ENCODE results near the gene GUCY2C.
A peak's percentile ranks its signal among the peaks of the same experiment; 100 is the strongest.
"Not testable (repeated sequence)": the region's sequence is repeated elsewhere in the genome, so short reads cannot be mapped to it uniquely, and the experiment has no call there.

GUCY2C gene

DNA sequence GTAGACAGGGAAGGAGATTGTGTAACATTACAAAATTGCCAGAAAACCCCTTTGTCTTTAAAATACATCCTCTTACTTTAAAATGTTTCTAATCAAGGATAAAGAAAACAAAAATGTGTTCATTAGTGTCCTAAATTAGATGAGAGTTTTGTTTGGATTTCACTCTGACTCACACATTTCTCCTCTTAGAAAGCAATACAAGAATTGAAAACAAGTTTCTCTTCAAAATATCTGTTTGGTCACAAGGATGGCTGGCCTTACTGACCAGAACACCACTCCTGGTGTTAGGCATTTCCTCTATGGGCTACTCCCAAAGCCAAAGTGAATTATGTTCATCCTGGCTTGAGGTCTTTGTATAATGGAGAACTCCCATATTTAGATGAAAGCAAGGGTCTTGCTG is 6.4 kb downstream of the GUCY2C start:
- Histone ChIP-seq H3K27me3 (replicated peaks; ENCODE audit: control insufficient read depth, insufficient read depth, low read length, poor library complexity, severe bottlenecking) (no peaks in the 10 kb centered on the region), H3K4me1 (ENCODE audit: control insufficient read depth, insufficient read depth, low read length, poor library complexity, severe bottlenecking) (no peaks in the 10 kb centered on the region), H3K9me3 (ENCODE audit: control insufficient read depth, low read length) (no peaks in the 10 kb centered on the region), H3K4me3 (ENCODE audit: insufficient read depth, low read depth, low read length, poor library complexity, severe bottlenecking) (no peak overlapping the region), H3K36me3 (ENCODE audit: control insufficient read depth, insufficient read depth, low read length) (no peaks in the 10 kb centered on the region), H3K27ac (ENCODE audit: insufficient read depth, low read length, poor library complexity, severe bottlenecking) (no peak overlapping the region)
- DNase-seq, result no peak

DNA sequence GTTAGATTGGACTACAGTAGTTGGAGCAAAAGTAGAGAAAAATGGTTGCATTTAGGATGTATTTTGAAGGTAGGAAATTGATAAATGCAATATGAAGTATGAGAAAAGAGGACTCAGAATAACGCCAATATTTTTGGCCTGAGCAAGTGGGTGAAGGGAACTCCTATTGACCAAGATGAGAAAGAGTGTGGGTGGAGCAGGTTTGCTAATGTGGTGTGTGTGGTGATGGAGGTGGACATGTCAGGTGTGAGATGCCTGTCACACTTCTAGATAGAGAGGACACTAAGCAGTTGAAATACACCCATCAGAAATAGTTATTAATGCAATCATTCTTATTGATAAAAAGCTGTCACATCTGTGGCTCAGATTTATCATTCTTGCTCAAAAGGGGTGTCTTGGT is 7.3 kb downstream of the GUCY2C start:
- DNase-seq, result no peak
- Histone ChIP-seq H3K27me3 (replicated peaks; ENCODE audit: control insufficient read depth, insufficient read depth, low read length, poor library complexity, severe bottlenecking) (no peaks in the 10 kb centered on the region), H3K4me3 (ENCODE audit: insufficient read depth, low read depth, low read length, poor library complexity, severe bottlenecking) (no peak overlapping the region), H3K27ac (ENCODE audit: insufficient read depth, low read length, poor library complexity, severe bottlenecking) (no peak overlapping the region), H3K36me3 (ENCODE audit: control insufficient read depth, insufficient read depth, low read length) (no peaks in the 10 kb centered on the region), H3K9me3 (ENCODE audit: control insufficient read depth, low read length) (no peaks in the 10 kb centered on the region), H3K4me1 (ENCODE audit: control insufficient read depth, insufficient read depth, low read length, poor library complexity, severe bottlenecking) (no peaks in the 10 kb centered on the region)

DNA sequence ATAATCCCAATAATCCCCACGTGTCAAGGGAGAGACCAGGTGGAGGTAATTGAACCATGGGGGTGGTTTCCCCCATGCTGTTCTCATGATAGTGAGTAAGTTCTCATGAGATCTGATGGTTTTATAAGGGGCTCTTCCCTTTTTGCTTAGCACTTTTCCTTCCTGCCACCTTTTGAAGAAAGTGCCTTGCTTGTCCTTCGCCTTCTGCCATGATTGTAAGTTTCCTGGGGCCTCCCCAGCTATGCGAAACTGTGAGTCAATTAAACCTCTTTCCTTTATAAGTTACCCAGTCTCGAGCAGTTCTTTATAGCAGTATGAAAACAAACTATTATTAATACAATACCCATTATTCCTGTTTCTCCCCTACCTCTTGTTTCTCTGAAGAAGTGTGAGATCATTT is 14.2 kb downstream of the GUCY2C start:
- not testable (repeated sequence) for H3K27ac ChIP-seq (ENCODE audit: insufficient read depth, low read length, poor library complexity, severe bottlenecking); H3K4me3 ChIP-seq (ENCODE audit: insufficient read depth, low read depth, low read length, poor library complexity, severe bottlenecking); H3K36me3 ChIP-seq (ENCODE audit: control insufficient read depth, insufficient read depth, low read length); DNase-seq; H3K27me3 ChIP-seq (replicated peaks; ENCODE audit: control insufficient read depth, insufficient read depth, low read length, poor library complexity, severe bottlenecking); H3K9me3 ChIP-seq (ENCODE audit: control insufficient read depth, low read length); H3K4me1 ChIP-seq (ENCODE audit: control insufficient read depth, insufficient read depth, low read length, poor library complexity, severe bottlenecking)

DNA sequence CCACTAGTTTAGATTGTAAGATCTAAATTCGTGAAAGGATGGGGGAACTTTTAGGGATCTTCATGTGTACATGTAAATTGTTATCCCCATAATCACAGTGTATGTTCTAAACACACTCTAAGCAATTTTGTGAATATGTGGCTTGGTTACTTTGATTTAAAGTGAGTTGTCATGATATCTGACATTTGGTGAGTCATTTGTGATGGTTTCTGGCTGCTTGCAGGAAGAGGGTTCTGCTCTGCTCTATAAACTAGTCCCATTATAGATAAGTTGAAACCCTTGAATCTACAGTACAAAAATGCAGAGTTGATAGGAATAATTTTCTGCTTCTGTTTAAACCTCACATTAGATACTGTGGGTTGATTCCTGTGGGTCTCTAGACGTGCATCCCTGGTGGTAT is 14.8 kb downstream of the GUCY2C start:
- Histone ChIP-seq H3K9me3 (ENCODE audit: control insufficient read depth, low read length) (no peaks in the 10 kb centered on the region), H3K27me3 (replicated peaks; ENCODE audit: control insufficient read depth, insufficient read depth, low read length, poor library complexity, severe bottlenecking) (no peaks in the 10 kb centered on the region), H3K4me1 (ENCODE audit: control insufficient read depth, insufficient read depth, low read length, poor library complexity, severe bottlenecking) (no peaks in the 10 kb centered on the region), H3K4me3 (ENCODE audit: insufficient read depth, low read depth, low read length, poor library complexity, severe bottlenecking) (no peak overlapping the region), H3K27ac (ENCODE audit: insufficient read depth, low read length, poor library complexity, severe bottlenecking) (no peak overlapping the region), H3K36me3 (ENCODE audit: control insufficient read depth, insufficient read depth, low read length) (no peaks in the 10 kb centered on the region)
- DNase-seq, result no peak

DNA sequence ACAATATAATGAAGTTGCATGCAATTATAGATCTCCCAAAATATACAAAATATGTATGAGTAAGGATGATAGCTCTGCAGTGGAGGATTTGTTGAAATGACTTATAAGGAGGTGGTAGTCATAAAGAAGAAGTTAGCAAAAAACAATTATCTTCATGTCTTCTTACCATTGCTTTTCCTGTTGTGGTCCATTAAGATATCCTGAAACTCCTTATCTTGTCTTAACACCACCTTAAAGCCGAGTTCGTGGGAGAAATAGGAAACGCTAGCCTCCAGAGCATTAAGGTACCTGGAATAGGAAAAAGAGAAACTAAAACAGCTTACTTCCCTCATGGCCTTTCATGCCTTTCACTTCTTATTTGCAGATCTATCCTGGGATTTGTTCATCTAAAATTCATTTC is 15.2 kb downstream of the GUCY2C start:
- no peak overlapping the region for H3K4me3 ChIP-seq (ENCODE audit: insufficient read depth, low read depth, low read length, poor library complexity, severe bottlenecking)
- H3K4me1 ChIP-seq (ENCODE audit: control insufficient read depth, insufficient read depth, low read length, poor library complexity, severe bottlenecking), result no peaks in the 10 kb centered on the region
- H3K27ac ChIP-seq (ENCODE audit: insufficient read depth, low read length, poor library complexity, severe bottlenecking), result no peak overlapping the region
- H3K36me3 ChIP-seq (ENCODE audit: control insufficient read depth, insufficient read depth, low read length), result no peaks in the 10 kb centered on the region
- no peaks in the 10 kb centered on the region for H3K27me3 ChIP-seq (replicated peaks; ENCODE audit: control insufficient read depth, insufficient read depth, low read length, poor library complexity, severe bottlenecking)
- no peaks in the 10 kb centered on the region for H3K9me3 ChIP-seq (ENCODE audit: control insufficient read depth, low read length)
- no peak for DNase-seq

DNA sequence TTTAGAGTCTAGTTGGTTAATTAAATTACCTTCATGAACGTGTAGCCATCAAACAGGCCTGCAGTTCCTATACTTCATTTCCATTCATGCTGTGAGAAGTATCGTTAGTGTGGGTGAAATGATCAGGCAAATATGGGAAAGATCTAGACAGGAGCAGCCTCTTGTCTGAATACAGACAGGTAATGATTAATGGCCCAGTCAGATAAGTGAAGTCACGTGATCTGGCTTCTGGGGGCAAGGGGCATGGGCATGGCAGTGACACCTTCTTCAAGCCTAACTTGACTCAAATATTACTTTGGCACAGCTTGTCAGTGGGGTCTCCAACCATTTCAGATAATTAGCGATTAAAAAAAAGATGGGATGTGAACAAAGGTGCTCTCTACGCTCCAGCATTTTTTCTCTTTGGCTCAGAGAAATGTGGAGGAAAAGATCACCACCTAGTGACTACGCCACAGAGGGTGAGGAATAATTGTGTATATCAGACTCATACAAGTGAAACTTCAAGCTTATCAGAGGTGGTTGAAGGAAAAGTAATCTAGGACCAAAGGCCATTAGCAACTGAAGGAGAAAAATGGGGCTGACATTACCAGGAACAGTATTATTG is 17.8 kb downstream of the GUCY2C start:
- Histone ChIP-seq H3K4me3 (ENCODE audit: insufficient read depth, low read depth, low read length, poor library complexity, severe bottlenecking) (no peak overlapping the region), H3K27ac (ENCODE audit: insufficient read depth, low read length, poor library complexity, severe bottlenecking) (no peak overlapping the region), H3K27me3 (replicated peaks; ENCODE audit: control insufficient read depth, insufficient read depth, low read length, poor library complexity, severe bottlenecking) (no peaks in the 10 kb centered on the region), H3K9me3 (ENCODE audit: control insufficient read depth, low read length) (no peaks in the 10 kb centered on the region), H3K36me3 (ENCODE audit: control insufficient read depth, insufficient read depth, low read length) (no peaks in the 10 kb centered on the region), H3K4me1 (ENCODE audit: control insufficient read depth, insufficient read depth, low read length, poor library complexity, severe bottlenecking) (no peaks in the 10 kb centered on the region)
- no peak for DNase-seq

DNA sequence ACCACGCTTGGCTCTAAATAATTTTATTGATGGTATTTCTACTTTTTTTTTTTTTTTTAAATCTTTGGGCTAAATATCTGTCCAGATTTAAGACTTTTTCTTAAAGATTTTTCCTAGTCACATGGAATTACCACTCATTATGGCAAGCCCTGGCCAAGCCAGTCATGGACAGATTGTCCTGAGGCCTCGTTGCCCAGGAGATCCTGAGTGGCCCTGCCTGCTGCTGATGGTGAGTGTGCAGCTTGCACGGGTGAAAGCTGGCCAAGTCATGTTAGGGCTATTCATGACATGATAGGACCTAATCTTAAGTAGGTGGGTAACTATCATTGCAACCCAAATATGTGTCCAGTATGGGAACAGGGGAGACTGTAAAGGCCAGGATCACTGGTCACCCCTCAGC is 27.8 kb downstream of the GUCY2C start:
- no peaks in the 10 kb centered on the region for H3K36me3 ChIP-seq (ENCODE audit: control insufficient read depth, insufficient read depth, low read length)
- no peaks in the 10 kb centered on the region for H3K4me1 ChIP-seq (ENCODE audit: control insufficient read depth, insufficient read depth, low read length, poor library complexity, severe bottlenecking)
- H3K4me3 ChIP-seq (ENCODE audit: insufficient read depth, low read depth, low read length, poor library complexity, severe bottlenecking), result no peak overlapping the region
- H3K27me3 ChIP-seq (replicated peaks; ENCODE audit: control insufficient read depth, insufficient read depth, low read length, poor library complexity, severe bottlenecking), result no peaks in the 10 kb centered on the region
- no peak for DNase-seq
- H3K27ac ChIP-seq (ENCODE audit: insufficient read depth, low read length, poor library complexity, severe bottlenecking), result no peak overlapping the region
- H3K9me3 ChIP-seq (ENCODE audit: control insufficient read depth, low read length), result no peaks in the 10 kb centered on the region

DNA sequence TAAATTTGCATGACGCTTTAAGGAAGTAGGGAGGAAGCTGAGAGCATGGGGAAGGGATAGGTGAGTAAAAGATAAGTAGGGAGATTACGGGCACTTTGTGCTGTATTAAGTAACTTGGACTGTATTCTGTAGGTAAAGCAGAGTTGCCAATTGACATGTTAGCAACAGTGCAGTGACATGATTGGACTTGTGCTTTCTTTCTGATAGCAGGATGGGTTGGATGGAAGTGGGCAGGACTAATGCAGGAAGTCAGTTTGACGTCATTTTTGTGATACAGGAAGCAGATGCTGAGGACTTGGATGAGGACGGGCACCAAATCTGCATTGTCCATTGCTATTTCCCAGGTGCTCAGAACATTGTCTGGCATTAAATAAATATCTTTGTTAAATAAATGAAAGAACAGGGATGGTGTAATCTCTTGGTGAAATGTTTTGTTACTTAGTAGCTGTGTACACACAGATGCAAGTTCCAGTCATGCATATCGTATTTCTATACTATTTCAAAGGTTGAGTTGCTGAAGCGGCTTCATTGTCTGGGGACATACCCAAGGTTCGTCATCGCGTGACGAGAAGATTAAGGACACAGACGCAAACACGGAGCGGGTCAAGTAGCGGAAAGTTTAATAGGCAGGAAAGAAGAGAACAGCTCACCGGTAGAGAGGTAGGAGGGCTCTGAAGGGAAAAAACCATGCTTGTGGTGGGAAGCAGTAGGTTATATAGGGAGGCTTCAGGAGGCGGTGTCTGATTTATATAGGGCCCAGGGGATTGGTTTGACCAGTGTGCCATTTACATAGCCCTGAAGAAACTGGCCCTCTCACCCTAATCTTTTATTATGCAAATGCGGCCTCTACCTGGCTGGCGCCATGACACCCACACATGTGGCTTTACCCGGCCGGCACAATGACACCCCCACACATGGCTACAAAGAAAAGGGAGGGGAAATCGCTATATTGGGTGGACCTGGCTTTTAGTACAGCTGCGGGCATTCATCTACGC is 30.7 kb downstream of the GUCY2C start:
- Histone ChIP-seq H3K27ac (ENCODE audit: insufficient read depth, low read length, poor library complexity, severe bottlenecking) (no peak overlapping the region), H3K36me3 (ENCODE audit: control insufficient read depth, insufficient read depth, low read length) (no peaks in the 10 kb centered on the region), H3K4me1 (ENCODE audit: control insufficient read depth, insufficient read depth, low read length, poor library complexity, severe bottlenecking) (no peaks in the 10 kb centered on the region), H3K27me3 (replicated peaks; ENCODE audit: control insufficient read depth, insufficient read depth, low read length, poor library complexity, severe bottlenecking) (no peaks in the 10 kb centered on the region), H3K9me3 (ENCODE audit: control insufficient read depth, low read length) (no peaks in the 10 kb centered on the region), H3K4me3 (ENCODE audit: insufficient read depth, low read depth, low read length, poor library complexity, severe bottlenecking) (no peak overlapping the region)
- DNase-seq, result no peak

DNA sequence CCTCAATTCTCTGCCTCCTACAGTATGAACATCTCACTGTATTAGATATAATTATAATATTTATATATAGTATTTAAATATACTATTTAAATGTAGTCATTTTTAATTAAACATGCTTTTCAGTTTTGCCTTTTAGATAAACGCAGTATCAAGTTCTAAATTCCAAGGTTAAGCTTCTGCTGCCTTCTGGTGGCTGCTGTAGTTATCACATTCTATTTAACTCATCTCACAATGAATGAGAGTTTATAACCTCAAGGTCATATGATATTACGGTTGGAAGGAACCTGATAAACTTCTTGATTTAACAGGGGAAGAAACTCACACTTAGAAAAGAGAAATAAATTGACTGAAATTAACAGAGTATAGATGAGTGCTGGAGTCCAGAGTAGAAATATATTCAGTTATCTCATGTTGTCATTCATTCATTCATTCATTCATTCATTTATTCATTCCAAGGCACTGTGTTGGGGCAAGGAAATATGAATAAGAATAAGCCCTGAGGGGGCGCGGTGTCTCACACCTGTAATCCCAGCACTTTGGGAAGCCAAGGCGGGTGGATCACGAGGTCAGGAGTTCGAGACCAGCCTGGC is 31.9 kb downstream of the GUCY2C start:
- Histone ChIP-seq H3K36me3 (ENCODE audit: control insufficient read depth, insufficient read depth, low read length) (no peaks in the 10 kb centered on the region), H3K27me3 (replicated peaks; ENCODE audit: control insufficient read depth, insufficient read depth, low read length, poor library complexity, severe bottlenecking) (no peaks in the 10 kb centered on the region), H3K4me3 (ENCODE audit: insufficient read depth, low read depth, low read length, poor library complexity, severe bottlenecking) (no peak overlapping the region), H3K9me3 (ENCODE audit: control insufficient read depth, low read length) (no peaks in the 10 kb centered on the region), H3K4me1 (ENCODE audit: control insufficient read depth, insufficient read depth, low read length, poor library complexity, severe bottlenecking) (no peaks in the 10 kb centered on the region), H3K27ac (ENCODE audit: insufficient read depth, low read length, poor library complexity, severe bottlenecking) (no peak overlapping the region)
- DNase-seq, result peak in 1 of 3 donors; percentile 24

DNA sequence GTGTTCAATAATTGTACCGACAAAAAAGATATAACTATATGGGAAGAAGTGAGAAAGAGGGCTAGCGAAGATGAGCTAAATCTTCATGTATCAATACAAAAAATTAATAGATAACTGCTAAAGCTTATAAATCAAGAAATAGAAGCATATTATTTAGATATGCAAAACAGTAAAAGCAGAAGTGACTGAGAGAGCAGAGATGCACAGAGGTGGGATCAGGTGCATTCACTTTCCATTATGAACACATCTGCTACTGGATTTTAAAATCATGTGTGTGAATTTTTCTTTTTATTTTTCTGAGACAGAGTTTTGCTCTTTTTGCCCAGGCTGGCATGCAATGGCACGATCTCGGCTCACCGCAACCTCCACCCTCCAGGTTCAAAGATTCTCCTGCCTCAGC is 33.4 kb downstream of the GUCY2C start:
- no peaks in the 10 kb centered on the region for H3K27me3 ChIP-seq (replicated peaks; ENCODE audit: control insufficient read depth, insufficient read depth, low read length, poor library complexity, severe bottlenecking)
- no peak overlapping the region for H3K27ac ChIP-seq (ENCODE audit: insufficient read depth, low read length, poor library complexity, severe bottlenecking)
- no peaks in the 10 kb centered on the region for H3K36me3 ChIP-seq (ENCODE audit: control insufficient read depth, insufficient read depth, low read length)
- H3K4me1 ChIP-seq (ENCODE audit: control insufficient read depth, insufficient read depth, low read length, poor library complexity, severe bottlenecking), result no peaks in the 10 kb centered on the region
- no peak overlapping the region for H3K4me3 ChIP-seq (ENCODE audit: insufficient read depth, low read depth, low read length, poor library complexity, severe bottlenecking)
- no peak for DNase-seq
- H3K9me3 ChIP-seq (ENCODE audit: control insufficient read depth, low read length), result no peaks in the 10 kb centered on the region

All from effector memory CD4-positive, alpha-beta T cell (primary cell).